SJCRH30 (cell line): ENCODE results near the gene ZPBP2. TPM values are rescaled to one million over a fixed set of nuclear protein-coding genes. Genes with fewer than 3 reads are reported as not detected.
A peak's percentile ranks its signal among the peaks of the same experiment; 100 is the strongest.
"Not testable (repeated sequence)": the region's sequence is repeated elsewhere in the genome, so short reads cannot be mapped to it uniquely, and the experiment has no call there.

ENCODE experiments used
- DNase-seq, 2 experiments: peaks; one replicate each; pipeline ENCODE4 v3.0.0-alpha.2; 2015 to 2020
- H3K27ac ChIP-seq: fragments of 250-450 bp; sonication (Bioruptor Pico); 2 replicates; pipeline ENCODE4 v1.5.1; 2020; ENCODE audit warnings: mild to moderate bottlenecking, moderate library complexity
- H3K27me3 ChIP-seq: fragments of 250-450 bp; sonication (Bioruptor Pico); 2 replicates; pipeline ENCODE4 v1.5.1; 2020; ENCODE audit warnings: mild to moderate bottlenecking, moderate library complexity
- H3K36me3 ChIP-seq: fragments of 250-450 bp; sonication (Bioruptor Pico); 2 replicates; pipeline ENCODE4 v1.5.1; 2020; ENCODE audit warnings: mild to moderate bottlenecking, moderate library complexity
- H3K4me1 ChIP-seq: fragments of 250-450 bp; sonication (Bioruptor Pico); 2 replicates; pipeline ENCODE4 v1.5.1; 2020; ENCODE audit warnings: mild to moderate bottlenecking, moderate library complexity
- H3K4me3 ChIP-seq: fragments of 250-450 bp; sonication (Bioruptor Pico); 2 replicates; pipeline ENCODE4 v1.5.1; 2020; ENCODE audit warnings: mild to moderate bottlenecking, moderate library complexity
- H3K9me3 ChIP-seq: fragments of 250-450 bp; sonication (Bioruptor Pico); replicated peaks from 2 replicates; pipeline ENCODE4 v1.5.1; 2020; ENCODE audit warnings: mild to moderate bottlenecking, moderate library complexity
- total RNA-seq: library from RNA; depleted of rRNA; stranded (reverse); fragments of >200 nt; shearing (Covaris generic); gene quantifications from 2 replicates; pipeline ENCODE4 v1.2.3, GENCODE V29; 2014

The ZPBP2 gene
- total RNA-seq, 1 experiment from 2014 or later = not detected

- no peaks in the 10 kb centered on the region for H3K9me3 ChIP-seq
- H3K4me1 ChIP-seq = no peaks in the 10 kb centered on the region
- DNase-seq = no peak
- no peak overlapping the region for H3K4me3 ChIP-seq
- peaks cover 6% of the 10 kb centered on the region; the same call in 1 of the 2 replicates for H3K27me3 ChIP-seq
- no peaks in the 10 kb centered on the region for H3K36me3 ChIP-seq
- H3K27ac ChIP-seq = no peak overlapping the region
Observed at GRCh38 chr17:39841134-39841683, 26.8 kb upstream of the ZPBP2 start.

- Histone ChIP-seq H3K36me3 (no peaks in the 10 kb centered on the region), H3K4me3 (no peak overlapping the region), H3K9me3 (no peaks in the 10 kb centered on the region), H3K27me3 (peaks cover 12% of the 10 kb centered on the region; the same call in 1 of the 2 replicates), H3K4me1 (no peaks in the 10 kb centered on the region), H3K27ac (no peak overlapping the region)
- DNase-seq = peak in 1 of 2 experiments; percentile 7
Observed at GRCh38 chr17:39845052-39845846, 22.8 kb upstream of the ZPBP2 start.

DNA sequence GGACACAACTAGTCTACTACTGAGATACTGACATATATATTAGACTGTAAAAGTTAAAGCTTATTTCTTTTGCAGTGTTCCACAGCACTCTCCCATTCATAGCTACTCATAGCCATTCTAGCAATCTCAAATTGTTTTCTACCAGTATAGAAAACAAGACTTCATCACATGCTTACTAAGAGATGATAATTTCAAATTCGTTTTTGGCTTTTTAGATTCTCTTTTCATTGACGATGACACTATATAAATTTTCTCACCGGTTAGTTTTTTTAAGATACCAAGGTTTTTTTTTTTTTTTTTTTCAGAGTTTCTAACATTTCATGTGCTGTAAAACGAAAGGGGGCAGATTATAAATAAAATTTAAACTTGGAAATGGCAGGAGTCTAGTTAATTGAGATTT is 21.8 kb upstream of the ZPBP2 start:
- no peak for DNase-seq
- Histone ChIP-seq H3K4me1 (no peaks in the 10 kb centered on the region), H3K9me3 (no peaks in the 10 kb centered on the region), H3K27ac (no peak overlapping the region), H3K36me3 (no peaks in the 10 kb centered on the region), H3K27me3 (peaks cover 12% of the 10 kb centered on the region; the same call in 1 of the 2 replicates), H3K4me3 (no peak overlapping the region)

DNA sequence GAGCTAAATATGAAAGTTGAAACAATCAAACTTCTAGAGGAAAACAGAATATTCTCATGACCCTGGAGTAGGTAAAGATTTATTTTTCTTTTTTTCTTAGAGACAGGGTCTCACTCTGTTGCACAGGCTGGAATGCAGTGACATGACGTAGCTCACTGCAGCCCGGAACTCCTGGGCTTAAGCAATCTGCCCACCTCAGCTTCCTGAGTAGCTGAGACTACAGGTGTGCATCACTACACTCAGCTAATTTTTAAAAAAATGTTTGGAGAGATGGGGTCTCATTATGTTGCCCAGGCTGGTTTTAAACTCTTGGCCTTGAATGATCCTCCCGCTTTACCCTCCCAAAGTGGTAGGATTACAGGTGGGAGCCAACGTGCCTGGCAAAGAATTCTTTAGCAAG is 19.4 kb upstream of the ZPBP2 start:
- no peak overlapping the region for H3K4me3 ChIP-seq
- no peaks in the 10 kb centered on the region for H3K36me3 ChIP-seq
- no peak for DNase-seq
- H3K4me1 ChIP-seq = no peaks in the 10 kb centered on the region
- 0 out of 2 replicates have a peak, but pooled peaks cover 12% of the 10 kb centered on the region for H3K27me3 ChIP-seq
- no peak overlapping the region for H3K27ac ChIP-seq
- no peaks in the 10 kb centered on the region for H3K9me3 ChIP-seq

DNA sequence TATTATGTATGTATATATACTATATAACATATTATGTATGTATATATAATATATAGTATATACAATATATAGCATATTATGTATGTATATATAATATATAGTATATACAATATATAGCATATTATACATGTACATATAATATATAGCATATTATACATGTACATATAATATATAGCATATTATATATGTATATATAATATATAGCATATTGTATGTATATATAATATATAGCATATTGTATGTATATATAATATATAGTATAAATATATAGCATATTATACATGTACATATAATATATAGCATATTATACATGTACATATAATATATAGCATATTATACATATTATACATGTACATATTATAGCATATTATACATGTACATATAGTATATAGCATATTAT is 17.8 kb upstream of the ZPBP2 start:
- H3K27me3 ChIP-seq = peaks cover 13% of the 10 kb centered on the region; the same call in 1 of the 2 replicates
- not testable (repeated sequence) for H3K9me3 ChIP-seq, H3K4me1 ChIP-seq, H3K36me3 ChIP-seq, H3K4me3 ChIP-seq, DNase-seq, H3K27ac ChIP-seq

DNA sequence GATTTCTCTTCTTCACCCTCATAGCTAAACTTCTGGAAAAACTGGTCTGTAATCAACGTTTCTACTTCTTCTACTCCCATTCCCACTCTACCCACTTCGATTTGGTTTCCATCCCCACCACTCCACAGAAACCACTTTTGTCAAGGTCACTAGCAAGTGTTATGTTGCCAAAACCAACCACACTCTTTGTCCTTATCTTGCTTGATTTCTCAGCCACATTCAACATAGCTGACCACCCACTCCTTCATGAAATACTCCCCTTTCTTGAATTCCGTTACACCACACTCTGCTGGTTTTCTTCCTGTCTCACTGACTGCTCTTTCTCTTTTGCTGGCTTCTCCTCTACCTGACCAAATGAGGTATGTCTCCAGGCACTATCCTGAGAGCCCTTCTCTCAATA is 15.8 kb upstream of the ZPBP2 start:
- H3K4me3 ChIP-seq = no peak overlapping the region
- no peak overlapping the region for H3K27ac ChIP-seq
- H3K27me3 ChIP-seq = peaks cover 16% of the 10 kb centered on the region; the same call in 1 of the 2 replicates
- H3K4me1 ChIP-seq = no peaks in the 10 kb centered on the region
- no peaks in the 10 kb centered on the region for H3K9me3 ChIP-seq
- H3K36me3 ChIP-seq = no peaks in the 10 kb centered on the region
- no peak for DNase-seq

GRCh38 chr17:39854909-39855308 is 13.1 kb upstream of the ZPBP2 start:
- H3K9me3 ChIP-seq = no peaks in the 10 kb centered on the region
- H3K27me3 ChIP-seq = peaks cover 11% of the 10 kb centered on the region; the same call in 1 of the 2 replicates
- no peak overlapping the region for H3K4me3 ChIP-seq
- no peaks in the 10 kb centered on the region for H3K36me3 ChIP-seq
- no peak overlapping the region for H3K27ac ChIP-seq
- H3K4me1 ChIP-seq = no peaks in the 10 kb centered on the region
- DNase-seq = no peak

DNA sequence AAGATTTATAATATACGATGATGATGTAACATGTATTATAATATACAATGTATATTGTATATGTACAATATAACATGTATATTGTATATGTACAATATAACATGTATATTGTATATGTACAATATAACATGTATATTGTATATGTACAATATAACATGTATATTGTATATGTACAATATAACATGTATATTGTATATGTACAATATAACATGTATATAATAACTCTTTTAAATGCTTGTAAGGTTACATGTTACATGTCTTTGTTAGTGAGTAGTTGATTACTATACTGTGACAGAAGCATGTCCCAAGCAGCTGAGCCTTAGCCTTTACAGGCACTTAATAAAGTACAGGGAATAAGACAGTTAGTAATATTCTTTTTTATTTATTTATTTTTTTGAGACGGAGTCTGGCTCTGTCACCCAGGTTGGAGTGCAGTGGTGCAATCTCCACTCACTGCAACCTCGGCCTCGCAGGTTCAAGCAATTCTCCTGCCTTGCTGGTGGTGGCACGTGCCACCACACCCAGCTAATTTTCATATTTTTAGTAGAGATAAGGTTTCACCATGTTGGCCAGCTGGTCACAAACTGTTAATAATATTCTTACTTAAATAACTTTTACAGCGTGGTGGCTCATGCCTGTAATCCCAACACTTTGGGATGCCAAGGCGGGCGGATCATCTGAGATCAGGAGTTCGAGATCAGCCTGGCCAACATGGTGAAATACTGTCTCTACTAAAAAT is 11.9 kb upstream of the ZPBP2 start:
- not testable (repeated sequence) for H3K27ac ChIP-seq, H3K9me3 ChIP-seq, DNase-seq, H3K36me3 ChIP-seq, H3K4me1 ChIP-seq, H3K4me3 ChIP-seq
- peaks cover 11% of the 10 kb centered on the region; the same call in 1 of the 2 replicates for H3K27me3 ChIP-seq

GRCh38 chr17:39861235-39861634 is 6.8 kb upstream of the ZPBP2 start:
- no peaks in the 10 kb centered on the region for H3K9me3 ChIP-seq
- no peaks in the 10 kb centered on the region for H3K36me3 ChIP-seq
- peaks cover 3% of the 10 kb centered on the region for H3K27me3 ChIP-seq
- H3K27ac ChIP-seq = no peak overlapping the region
- no peaks in the 10 kb centered on the region for H3K4me1 ChIP-seq
- no peak for DNase-seq
- H3K4me3 ChIP-seq = no peak overlapping the region

DNA sequence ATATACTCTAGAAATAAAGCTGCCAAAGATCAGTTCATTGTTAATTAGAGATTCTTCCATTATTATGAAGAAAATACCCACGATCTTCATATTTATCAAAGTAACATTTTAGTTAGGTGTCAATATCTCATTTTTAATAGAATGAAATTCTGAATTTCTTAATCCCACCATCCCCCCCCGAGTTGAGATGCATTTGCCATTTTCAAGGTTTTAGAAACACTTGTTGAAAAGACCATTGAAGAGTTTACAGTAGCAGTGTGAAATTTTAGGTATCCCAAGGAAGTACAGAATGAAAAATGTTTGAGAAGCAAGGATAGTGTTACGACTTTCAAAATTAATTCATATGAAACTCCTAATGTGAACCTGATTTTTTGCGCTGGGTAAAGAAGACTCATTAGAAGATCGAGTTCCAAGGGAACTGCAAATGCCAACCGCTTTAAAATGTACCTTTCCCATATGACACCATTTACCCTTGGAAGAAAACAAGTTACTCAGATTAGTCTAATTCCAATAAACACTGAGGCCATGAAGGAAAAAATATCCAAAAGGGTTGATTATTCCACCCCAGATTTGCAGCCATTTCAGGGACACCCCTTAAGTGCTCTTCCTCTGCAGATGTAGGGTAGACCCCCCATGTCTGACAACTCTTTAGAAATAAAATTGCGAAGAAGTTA is 4.6 kb upstream of the ZPBP2 start:
- H3K36me3 ChIP-seq = no peaks in the 10 kb centered on the region
- H3K27ac ChIP-seq = no peak overlapping the region
- no peak for DNase-seq
- no peak overlapping the region for H3K4me3 ChIP-seq
- no peaks in the 10 kb centered on the region; the same call in none of the 2 replicates for H3K27me3 ChIP-seq
- no peaks in the 10 kb centered on the region for H3K9me3 ChIP-seq
- no peaks in the 10 kb centered on the region for H3K4me1 ChIP-seq

GRCh38 chr17:39863918-39864746 is 3.9 kb upstream of the ZPBP2 start, which contains the start of gene IKZF3:
Gene IKZF3 (minus strand): TSS chr17:39864312. CDS start chr17:39864126, 186 bp downstream.
- Histone ChIP-seq H3K4me1 (no peaks in the 10 kb centered on the region), H3K36me3 (no peaks in the 10 kb centered on the region), H3K9me3 (no peaks in the 10 kb centered on the region), H3K4me3 (no peak within 1 kb of the TSS), H3K27me3 (no peaks in the 10 kb centered on the region; the same call in none of the 2 replicates), H3K27ac (no peak within 1 kb of the TSS)
- DNase-seq = no peak

DNA sequence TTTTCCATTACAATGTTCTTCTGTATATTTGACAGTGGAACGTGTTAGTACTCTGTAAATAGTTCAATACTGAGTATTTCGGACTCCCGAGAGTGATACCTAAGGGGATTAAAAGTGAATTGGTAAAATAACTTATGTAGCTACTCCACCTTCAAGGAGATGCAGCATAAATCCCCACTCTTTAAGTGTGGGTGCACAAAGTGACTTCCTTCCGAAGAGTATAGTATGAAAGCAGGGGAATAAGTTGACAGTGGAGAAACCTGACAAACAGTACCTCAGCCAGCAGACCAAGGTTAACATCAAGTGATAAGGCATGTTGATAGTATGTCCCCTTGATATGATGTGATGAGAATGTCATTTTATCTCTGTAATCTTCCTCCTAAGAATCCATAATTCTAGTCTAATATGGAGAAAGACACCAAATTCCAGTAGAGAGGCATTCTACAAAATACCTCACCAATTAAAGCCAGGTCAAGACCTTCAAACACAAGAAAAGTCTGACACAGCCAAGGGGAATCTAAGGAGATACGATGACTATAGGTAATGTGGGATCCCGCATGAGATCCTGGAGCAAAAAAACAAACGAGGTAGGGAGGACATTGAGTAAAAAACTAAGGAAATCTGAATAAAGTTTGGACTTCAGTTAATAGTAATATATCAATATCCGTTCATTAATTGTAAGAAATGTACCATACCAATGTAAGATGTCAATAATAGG is 1.8 kb upstream of the ZPBP2 start:
- Histone ChIP-seq H3K27me3 (no peaks in the 10 kb centered on the region; the same call in none of the 2 replicates), H3K9me3 (no peaks in the 10 kb centered on the region), H3K4me3 (no peak overlapping the region)

DNA sequence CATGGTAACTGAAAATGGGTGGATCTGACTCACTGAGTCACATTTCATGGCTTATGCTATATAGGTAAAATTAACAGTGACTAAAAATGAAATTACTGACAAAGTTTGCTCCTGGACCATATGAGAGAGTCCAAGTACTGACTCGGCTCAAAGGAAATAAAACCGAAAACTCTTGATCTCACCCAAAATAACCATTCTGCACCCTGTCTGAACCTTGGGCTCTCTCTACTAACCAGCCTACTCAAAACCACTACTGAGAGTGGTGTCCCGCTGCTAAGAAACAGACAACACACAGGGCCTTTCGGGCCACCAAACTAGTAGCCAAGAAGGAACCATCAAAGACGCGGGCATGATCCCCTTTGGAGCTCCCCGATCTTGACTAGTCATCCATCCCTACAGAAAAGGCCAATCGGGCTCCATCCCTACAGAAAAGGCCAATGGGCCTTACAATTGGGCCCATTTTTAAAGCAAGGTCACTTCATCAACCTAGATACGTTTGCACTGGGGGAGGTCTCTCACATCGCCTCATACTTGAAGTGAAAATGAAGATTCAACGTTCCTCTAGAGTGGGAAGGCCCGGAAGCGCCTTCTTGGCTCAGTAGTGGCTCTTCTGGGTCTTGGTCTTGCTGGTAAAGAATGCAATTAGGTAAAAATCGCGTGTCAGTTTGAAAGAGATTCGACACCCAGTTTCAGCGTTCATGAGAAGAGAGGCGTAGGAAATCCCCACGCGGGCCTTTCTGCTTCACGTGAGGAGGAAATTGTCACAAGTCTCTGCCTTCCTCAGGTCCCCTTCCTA is 720 bp upstream of the ZPBP2 start:
- H3K9me3 ChIP-seq = no peaks in the 10 kb centered on the region
- H3K27me3 ChIP-seq = no peaks in the 10 kb centered on the region
- H3K4me1 ChIP-seq = no peaks in the 10 kb centered on the region
- H3K36me3 ChIP-seq = no peaks in the 10 kb centered on the region
- DNase-seq = no peak
- H3K4me3 ChIP-seq = no peak overlapping the region
- H3K27ac ChIP-seq = no peak overlapping the region

More for the DNA sequence above, 1.8 kb upstream of the ZPBP2 start:
- H3K27ac ChIP-seq = no peak overlapping the region
- DNase-seq = no peak
- H3K4me1 ChIP-seq = no peaks in the 10 kb centered on the region
- no peaks in the 10 kb centered on the region for H3K36me3 ChIP-seq
